ENCODE results near the gene CCDC83. TPM values are rescaled to one million over a fixed set of nuclear protein-coding genes. Genes with fewer than 3 reads are reported as not detected.
A peak's percentile ranks its signal among the peaks of the same experiment; 100 is the strongest.

CCDC83 gene
- total RNA-seq, 1 donor from 2014 or later, result not detected

GRCh38 chr11:85819441-85819840 lies 35.7 kb upstream of the CCDC83 start:
- FAIRE-seq (no peak), DNase-seq (ENCODE audit: low read depth) (no peak)
- Histone ChIP-seq H3K27me3 (ENCODE audit: control insufficient read depth, insufficient read depth, low read length) (no peaks in the 10 kb centered on the region), H3K4me3 (ENCODE audit: low read depth, low read length) (no peak overlapping the region), H3K36me3 (ENCODE audit: control insufficient read depth, insufficient read depth, low read length) (no peaks in the 10 kb centered on the region)
- no peak for TF ChIP-seq CTCF (IDR thresholded peaks at IDR 0.05; ENCODE audit: insufficient read depth, low read length, severe bottlenecking)

GRCh38 chr11:85821636-85822035 lies 33.5 kb upstream of the CCDC83 start:
- Histone ChIP-seq H3K36me3 (ENCODE audit: control insufficient read depth, insufficient read depth, low read length) (no peaks in the 10 kb centered on the region), H3K27me3 (ENCODE audit: control insufficient read depth, insufficient read depth, low read length) (no peaks in the 10 kb centered on the region), H3K4me3 (ENCODE audit: low read depth, low read length) (no peak overlapping the region)
- FAIRE-seq, result no peak
- DNase-seq (ENCODE audit: low read depth), result peak; percentile 86
- no peak for TF ChIP-seq CTCF (IDR thresholded peaks at IDR 0.05; ENCODE audit: insufficient read depth, low read length, severe bottlenecking)

- DNase-seq (ENCODE audit: low read depth) (no peak), FAIRE-seq (no peak)
- no peak for TF ChIP-seq CTCF (IDR thresholded peaks at IDR 0.05; ENCODE audit: insufficient read depth, low read length, severe bottlenecking)
- H3K36me3 ChIP-seq (ENCODE audit: control insufficient read depth, insufficient read depth, low read length), result no peaks in the 10 kb centered on the region
- H3K4me3 ChIP-seq (ENCODE audit: low read depth, low read length), result no peak overlapping the region
- no peaks in the 10 kb centered on the region for H3K27me3 ChIP-seq (ENCODE audit: control insufficient read depth, insufficient read depth, low read length)
Observed at GRCh38 chr11:85822814-85823213, 32.4 kb upstream of the CCDC83 start.

GRCh38 chr11:85823816-85824215 lies 31.4 kb upstream of the CCDC83 start:
- TF ChIP-seq CTCF (IDR thresholded peaks at IDR 0.05; ENCODE audit: insufficient read depth, low read length, severe bottlenecking), result no peak
- Histone ChIP-seq H3K36me3 (ENCODE audit: control insufficient read depth, insufficient read depth, low read length) (no peaks in the 10 kb centered on the region), H3K4me3 (ENCODE audit: low read depth, low read length) (no peak overlapping the region), H3K27me3 (ENCODE audit: control insufficient read depth, insufficient read depth, low read length) (no peaks in the 10 kb centered on the region)
- DNase-seq (ENCODE audit: low read depth) (no peak), FAIRE-seq (no peak)

GRCh38 chr11:85825616-85826015 lies 29.6 kb upstream of the CCDC83 start:
- TF ChIP-seq CTCF (IDR thresholded peaks at IDR 0.05; ENCODE audit: insufficient read depth, low read length, severe bottlenecking), result no peak
- Histone ChIP-seq H3K36me3 (ENCODE audit: control insufficient read depth, insufficient read depth, low read length) (no peaks in the 10 kb centered on the region), H3K4me3 (ENCODE audit: low read depth, low read length) (no peak overlapping the region), H3K27me3 (ENCODE audit: control insufficient read depth, insufficient read depth, low read length) (no peaks in the 10 kb centered on the region)
- DNase-seq (ENCODE audit: low read depth), result no peak
- FAIRE-seq, result no peak

- peak; percentile 82 for FAIRE-seq
- no peaks in the 10 kb centered on the region for H3K27me3 ChIP-seq (ENCODE audit: control insufficient read depth, insufficient read depth, low read length)
- no peaks in the 10 kb centered on the region for H3K36me3 ChIP-seq (ENCODE audit: control insufficient read depth, insufficient read depth, low read length)
- DNase-seq (ENCODE audit: low read depth), result no peak
- H3K4me3 ChIP-seq (ENCODE audit: low read depth, low read length), result no peak overlapping the region
- TF ChIP-seq CTCF (IDR thresholded peaks at IDR 0.05; ENCODE audit: insufficient read depth, low read length, severe bottlenecking), result peak; percentile 69
Observed at GRCh38 chr11:85826116-85826855, 28.9 kb upstream of the CCDC83 start.
